Glutamatergic neuron (in vitro differentiated cells): ENCODE data around the gene TBX20. TPM values are rescaled to one million over a fixed set of nuclear protein-coding genes. Genes with fewer than 3 reads are reported as not detected.
"Not testable (repeated sequence)": the region's sequence is repeated elsewhere in the genome, so short reads cannot be mapped to it uniquely, and the experiment has no call there.

Experiments
- DNase-seq: peaks from one replicate; pipeline ENCODE4 v3.0.0; 2022
- H3K27ac Mint-ChIP-seq: one replicate; pipeline ENCODE4 v1.8.0; 2020; ENCODE audit warnings: mild to moderate bottlenecking, mixed read lengths, inconsistent platforms; ENCODE audit not compliant: unreplicated experiment
- H3K27me3 Mint-ChIP-seq: one replicate; pipeline ENCODE4 v1.8.0; 2020; ENCODE audit warnings: mild to moderate bottlenecking, moderate library complexity, mixed read lengths, inconsistent platforms; ENCODE audit not compliant: unreplicated experiment
- H3K36me3 Mint-ChIP-seq: one replicate; pipeline ENCODE4 v1.8.0; 2020; ENCODE audit warnings: mild to moderate bottlenecking, mixed read lengths, inconsistent platforms; ENCODE audit not compliant: unreplicated experiment
- H3K4me1 Mint-ChIP-seq: one replicate; pipeline ENCODE4 v1.8.0; 2020; ENCODE audit warnings: mild to moderate bottlenecking, low read depth, mixed read lengths, inconsistent platforms; ENCODE audit not compliant: unreplicated experiment
- H3K4me3 Mint-ChIP-seq: one replicate; pipeline ENCODE4 v1.8.0; 2020; ENCODE audit warnings: mild to moderate bottlenecking, mixed read lengths, inconsistent platforms; ENCODE audit not compliant: unreplicated experiment
- H3K9me3 Mint-ChIP-seq: one replicate; pipeline ENCODE4 v1.8.0; 2020; ENCODE audit warnings: mild to moderate bottlenecking, moderate library complexity, mixed read lengths, inconsistent platforms; ENCODE audit not compliant: unreplicated experiment
- total RNA-seq: library from RNA; stranded (reverse); fragmentation: NEBNext Ultra II Directional; extraction: Animal tissue kit (Norgen Biotek cat#: 25700); gene quantifications from one replicate; pipeline ENCODE4 v1.2.1, GENCODE V29; 2021; ENCODE audit not compliant: unreplicated experiment
- TF ChIP-seq, protein P1 (sequence below): fragments of 200-600 bp; sonication (generic); IDR thresholded peaks from one replicate; pipeline ENCODE4 v1.5.0; 2021; ENCODE audit not compliant: partially characterized antibody, unreplicated experiment

TBX20 gene
- total RNA-seq, 1 donor from 2014 or later: 1.2 TPM

DNA sequence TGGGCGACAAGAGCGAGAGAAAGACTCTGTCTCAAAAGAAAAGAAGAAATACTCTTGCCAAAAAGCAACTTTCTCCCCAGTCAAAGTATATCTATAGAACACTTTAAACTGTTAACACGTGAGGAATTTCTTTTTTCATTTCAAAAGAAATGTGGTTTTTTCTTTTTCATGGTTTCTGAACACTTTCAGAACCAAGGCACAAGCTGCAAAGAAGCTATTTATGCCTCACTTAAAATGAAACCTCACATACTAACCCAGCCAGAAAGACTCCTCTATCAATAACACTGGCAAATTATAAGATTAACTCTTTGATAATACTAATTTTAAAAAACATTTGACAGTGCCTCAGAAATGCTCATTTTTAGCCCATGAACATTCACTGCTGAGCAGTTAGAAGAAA is 20.9 kb downstream of the TBX20 start:
- Mint-ChIP-seq H3K4me1 (no peaks in the 10 kb centered on the region), H3K27ac (no peak overlapping the region), H3K27me3 (peaks cover 4% of the 10 kb centered on the region), H3K36me3 (no peaks in the 10 kb centered on the region), H3K4me3 (no peak overlapping the region), H3K9me3 (peaks cover 1% of the 10 kb centered on the region)
- DNase-seq: no peak
- TF ChIP-seq, protein P1, sequence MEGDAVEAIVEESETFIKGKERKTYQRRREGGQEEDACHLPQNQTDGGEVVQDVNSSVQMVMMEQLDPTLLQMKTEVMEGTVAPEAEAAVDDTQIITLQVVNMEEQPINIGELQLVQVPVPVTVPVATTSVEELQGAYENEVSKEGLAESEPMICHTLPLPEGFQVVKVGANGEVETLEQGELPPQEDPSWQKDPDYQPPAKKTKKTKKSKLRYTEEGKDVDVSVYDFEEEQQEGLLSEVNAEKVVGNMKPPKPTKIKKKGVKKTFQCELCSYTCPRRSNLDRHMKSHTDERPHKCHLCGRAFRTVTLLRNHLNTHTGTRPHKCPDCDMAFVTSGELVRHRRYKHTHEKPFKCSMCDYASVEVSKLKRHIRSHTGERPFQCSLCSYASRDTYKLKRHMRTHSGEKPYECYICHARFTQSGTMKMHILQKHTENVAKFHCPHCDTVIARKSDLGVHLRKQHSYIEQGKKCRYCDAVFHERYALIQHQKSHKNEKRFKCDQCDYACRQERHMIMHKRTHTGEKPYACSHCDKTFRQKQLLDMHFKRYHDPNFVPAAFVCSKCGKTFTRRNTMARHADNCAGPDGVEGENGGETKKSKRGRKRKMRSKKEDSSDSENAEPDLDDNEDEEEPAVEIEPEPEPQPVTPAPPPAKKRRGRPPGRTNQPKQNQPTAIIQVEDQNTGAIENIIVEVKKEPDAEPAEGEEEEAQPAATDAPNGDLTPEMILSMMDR: no peak

DNA sequence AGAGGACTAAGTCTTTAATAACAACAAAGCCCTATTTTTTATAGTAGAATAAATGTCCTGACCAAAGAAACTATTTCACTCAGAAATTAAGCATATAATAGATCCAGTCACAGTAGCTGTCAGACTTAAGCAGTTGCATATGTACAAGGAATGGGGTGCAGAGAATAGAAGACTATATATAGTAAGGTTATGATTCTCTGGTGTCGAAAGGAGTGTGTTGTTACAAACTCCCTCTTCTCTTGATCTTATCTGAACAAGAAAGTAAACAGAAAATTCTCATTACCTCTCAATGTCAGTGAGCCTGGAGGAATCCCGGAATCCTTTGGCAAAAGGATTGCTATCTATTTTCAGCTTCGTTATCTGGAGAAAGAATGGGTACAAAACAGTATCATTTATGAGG is 22.7 kb downstream of the TBX20 start:
- H3K4me3 Mint-ChIP-seq, H3K27me3 Mint-ChIP-seq, H3K36me3 Mint-ChIP-seq, H3K4me1 Mint-ChIP-seq, H3K9me3 Mint-ChIP-seq, H3K27ac Mint-ChIP-seq, DNase-seq: not testable (repeated sequence)

DNA sequence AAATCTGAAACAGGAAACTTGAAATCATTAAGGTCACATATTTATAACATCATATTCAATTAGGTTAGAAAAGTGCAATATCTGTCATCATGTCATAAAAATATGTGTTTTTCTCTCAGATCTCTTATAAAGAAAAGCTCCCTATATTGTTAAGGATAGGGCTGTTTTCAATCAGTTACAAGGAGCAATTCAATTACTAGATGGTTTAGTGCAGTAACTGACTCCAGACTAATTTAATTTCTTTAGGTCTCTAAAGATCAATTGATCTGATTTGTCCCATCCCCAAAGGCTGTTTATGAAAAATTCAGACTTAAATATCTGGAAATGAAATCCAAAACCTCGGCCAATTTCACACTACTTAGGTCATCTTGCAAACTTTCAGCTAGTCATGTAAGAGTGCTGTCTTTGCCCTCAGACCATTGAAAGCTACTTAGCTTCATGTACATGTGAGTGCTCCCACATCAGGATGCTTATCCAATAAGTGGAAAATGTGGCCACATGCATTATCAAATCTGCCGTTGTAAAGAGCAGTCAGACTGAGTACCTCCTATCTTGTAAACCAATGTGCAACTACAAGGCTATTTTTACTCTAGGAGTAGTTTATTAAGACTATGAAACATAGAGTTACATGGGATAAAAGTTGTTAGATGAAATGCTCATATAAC is 24.7 kb downstream of the TBX20 start:
- not testable (repeated sequence) for DNase-seq, H3K27ac Mint-ChIP-seq, H3K4me1 Mint-ChIP-seq, H3K36me3 Mint-ChIP-seq, H3K4me3 Mint-ChIP-seq, H3K9me3 Mint-ChIP-seq, H3K27me3 Mint-ChIP-seq

DNA sequence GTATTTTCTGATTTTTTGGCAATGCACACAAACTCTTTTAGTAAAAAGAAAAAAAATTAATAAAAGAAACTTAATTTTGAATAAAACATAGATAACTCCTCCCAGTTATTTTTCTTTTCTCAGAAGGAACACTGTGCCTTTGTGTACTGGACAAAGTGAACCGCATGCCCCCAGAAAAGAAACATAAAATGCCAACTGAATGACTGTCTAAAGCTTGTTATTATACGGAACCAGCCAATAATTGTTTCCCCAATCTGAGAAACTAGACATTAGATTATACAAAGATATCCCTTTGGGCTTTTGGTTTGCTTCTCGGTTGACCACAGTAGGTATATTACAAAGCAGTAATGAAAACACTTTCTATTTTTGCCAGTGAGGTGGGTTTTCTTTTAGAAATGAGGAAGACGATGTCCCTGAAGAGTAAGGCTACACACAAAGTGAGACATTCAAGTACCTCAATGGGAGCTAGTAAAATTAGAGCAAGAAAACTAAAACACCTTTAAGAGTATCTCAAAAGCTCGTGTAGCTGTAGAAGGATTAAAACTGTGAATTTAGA is 25.3 kb downstream of the TBX20 start:
- DNase-seq, H3K36me3 Mint-ChIP-seq, H3K27ac Mint-ChIP-seq, H3K9me3 Mint-ChIP-seq, H3K4me3 Mint-ChIP-seq, H3K4me1 Mint-ChIP-seq, H3K27me3 Mint-ChIP-seq: not testable (repeated sequence)

DNA sequence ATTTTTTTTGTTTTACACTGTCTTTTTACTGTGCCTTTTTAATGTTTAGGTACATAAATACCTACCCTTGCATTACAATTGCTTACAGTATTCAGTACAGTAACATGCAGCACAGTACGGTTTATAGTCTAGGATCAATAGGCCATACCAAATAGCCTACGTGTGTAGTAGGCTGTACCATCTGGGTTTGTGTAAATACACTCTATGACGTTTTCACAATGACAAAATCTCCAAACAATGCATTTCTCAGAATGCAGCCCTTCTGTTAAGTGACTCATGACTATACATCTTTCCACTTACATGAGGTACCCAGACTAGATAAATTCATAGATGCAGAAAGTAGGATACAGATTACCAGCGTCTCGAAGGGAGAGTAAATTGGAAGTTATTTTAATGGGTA is 26.5 kb downstream of the TBX20 start:
- H3K4me1 Mint-ChIP-seq, H3K9me3 Mint-ChIP-seq, H3K4me3 Mint-ChIP-seq, H3K36me3 Mint-ChIP-seq, H3K27ac Mint-ChIP-seq, H3K27me3 Mint-ChIP-seq, DNase-seq: not testable (repeated sequence)

DNA sequence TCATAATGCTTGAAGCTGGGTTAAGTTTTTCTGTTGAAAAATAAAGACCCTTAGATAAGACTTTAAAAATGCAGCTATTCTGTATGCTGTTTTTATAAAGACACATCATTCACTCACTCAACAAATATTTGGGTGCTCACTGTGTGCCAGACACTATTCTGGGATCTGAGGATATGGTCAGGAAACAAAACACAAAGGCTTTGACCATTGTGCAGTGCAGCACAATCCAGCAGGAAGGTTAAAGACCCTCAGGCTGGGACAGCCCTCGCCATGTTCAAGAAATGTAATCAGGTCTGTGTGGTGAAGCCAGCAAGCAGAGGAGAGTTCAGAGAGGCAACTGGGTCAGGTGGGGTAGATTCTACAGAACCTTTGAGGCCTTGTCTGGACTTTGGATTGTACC is 31.5 kb downstream of the TBX20 start:
- H3K4me3 Mint-ChIP-seq, DNase-seq, H3K36me3 Mint-ChIP-seq, H3K9me3 Mint-ChIP-seq, H3K27ac Mint-ChIP-seq, H3K4me1 Mint-ChIP-seq, H3K27me3 Mint-ChIP-seq: not testable (repeated sequence)

DNA sequence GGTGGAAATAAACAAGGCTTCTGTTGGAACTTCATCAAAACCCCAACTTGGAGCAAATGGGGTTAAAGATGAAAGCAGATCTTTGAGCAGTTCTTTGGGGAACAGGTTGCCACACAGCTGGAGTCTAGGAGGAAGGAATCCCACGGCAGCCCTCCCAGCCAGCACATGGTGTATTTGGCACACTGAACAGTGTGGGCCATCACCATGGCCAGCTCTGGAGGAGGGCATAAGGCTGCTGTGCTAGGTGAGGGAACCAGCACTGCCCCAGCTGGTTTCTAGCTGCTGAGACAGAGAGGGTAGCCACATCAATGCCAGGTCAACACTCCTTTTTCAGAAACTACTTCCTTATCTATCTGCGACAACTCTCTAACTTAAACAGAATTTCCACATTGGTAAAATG is 33.7 kb downstream of the TBX20 start:
- H3K27me3 Mint-ChIP-seq, H3K4me3 Mint-ChIP-seq, H3K9me3 Mint-ChIP-seq, H3K36me3 Mint-ChIP-seq, H3K4me1 Mint-ChIP-seq, H3K27ac Mint-ChIP-seq, DNase-seq: not testable (repeated sequence)

DNA sequence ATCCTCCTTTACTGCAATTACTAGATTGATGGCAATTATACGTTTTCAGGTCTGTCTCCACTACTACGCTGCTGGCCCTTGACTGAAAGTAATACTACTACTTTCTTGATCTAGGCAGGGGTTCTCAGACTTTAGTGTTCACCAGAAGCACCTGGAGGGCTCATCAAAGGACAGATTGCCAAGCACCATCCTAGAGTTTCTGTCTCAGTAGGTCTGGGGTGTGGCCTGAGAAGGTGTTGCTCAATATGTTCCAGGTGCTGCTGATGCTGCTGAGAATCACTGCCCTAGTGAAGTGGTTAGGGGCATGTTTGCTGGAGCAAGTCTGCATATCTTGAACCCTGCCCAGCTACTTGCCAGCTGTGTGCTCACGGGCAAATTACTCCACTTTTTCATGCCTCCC is 37.9 kb downstream of the TBX20 start:
- not testable (repeated sequence) for H3K27me3 Mint-ChIP-seq, H3K9me3 Mint-ChIP-seq, H3K4me3 Mint-ChIP-seq

DNA sequence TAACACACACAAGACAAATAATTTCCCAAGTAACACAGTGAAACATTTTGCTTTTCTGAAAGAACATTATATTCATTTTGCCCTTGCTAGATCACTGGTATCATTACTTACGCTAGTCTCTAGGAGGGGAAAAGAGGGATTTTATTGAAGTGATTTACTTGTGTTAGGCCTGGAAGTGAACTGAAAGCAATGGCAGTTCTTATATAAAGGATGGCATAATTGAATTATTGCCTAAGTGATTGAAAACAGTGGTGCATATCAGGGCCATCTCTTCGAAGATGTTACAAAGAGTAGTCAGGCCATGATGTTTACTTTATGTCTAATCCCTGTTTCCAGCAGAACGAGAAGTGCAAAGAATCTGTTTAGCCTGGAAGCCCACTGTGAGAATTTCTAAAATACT is 38.8 kb downstream of the TBX20 start:
- H3K4me3 Mint-ChIP-seq, H3K9me3 Mint-ChIP-seq, H3K27ac Mint-ChIP-seq, H3K27me3 Mint-ChIP-seq, H3K36me3 Mint-ChIP-seq, H3K4me1 Mint-ChIP-seq, DNase-seq: not testable (repeated sequence)

More for the DNA sequence above, 37.9 kb downstream of the TBX20 start:
- not testable (repeated sequence) for DNase-seq, H3K4me1 Mint-ChIP-seq, H3K27ac Mint-ChIP-seq, H3K36me3 Mint-ChIP-seq

DNA sequence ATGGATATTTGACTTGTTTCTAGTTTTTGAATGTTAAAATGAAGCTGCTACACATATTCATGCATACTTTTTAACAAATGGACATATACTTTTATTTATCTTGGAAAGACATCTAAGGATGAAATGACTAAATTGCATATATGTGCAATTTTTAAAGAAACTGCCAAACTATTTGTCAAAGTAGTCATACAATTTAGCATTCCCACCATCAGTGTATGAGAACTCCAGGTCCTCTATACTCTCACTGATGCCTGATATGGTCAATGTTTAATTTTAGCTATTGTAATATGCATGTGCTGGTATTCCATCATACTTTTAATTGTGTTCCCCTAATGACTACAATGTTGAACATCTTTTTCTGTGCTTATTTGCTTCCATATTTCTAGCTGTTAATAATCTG is 47.0 kb downstream of the TBX20 start:
- not testable (repeated sequence) for H3K27ac Mint-ChIP-seq, DNase-seq, H3K9me3 Mint-ChIP-seq, H3K27me3 Mint-ChIP-seq, H3K4me1 Mint-ChIP-seq, H3K4me3 Mint-ChIP-seq, H3K36me3 Mint-ChIP-seq

DNA sequence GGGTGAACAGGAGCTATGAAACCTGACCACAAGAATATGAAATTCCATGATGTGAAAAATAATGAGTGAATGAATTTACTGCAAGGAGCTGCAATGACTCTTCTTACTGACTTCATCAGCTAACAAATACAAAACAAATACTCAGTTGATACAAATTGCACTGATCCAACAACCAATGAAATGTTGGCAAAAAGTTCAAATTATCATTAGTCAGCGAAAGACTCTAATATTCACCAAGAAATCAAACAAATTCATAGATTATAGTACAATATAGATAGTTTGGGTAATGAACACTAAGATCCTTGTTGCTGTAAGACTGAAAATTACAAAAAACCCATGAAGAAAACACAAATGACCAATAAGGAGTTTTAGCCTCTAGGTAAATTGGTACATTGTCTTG is 49.0 kb downstream of the TBX20 start:
- not testable (repeated sequence) for H3K36me3 Mint-ChIP-seq, H3K27me3 Mint-ChIP-seq, H3K4me3 Mint-ChIP-seq, H3K9me3 Mint-ChIP-seq, H3K4me1 Mint-ChIP-seq, DNase-seq, H3K27ac Mint-ChIP-seq

DNA sequence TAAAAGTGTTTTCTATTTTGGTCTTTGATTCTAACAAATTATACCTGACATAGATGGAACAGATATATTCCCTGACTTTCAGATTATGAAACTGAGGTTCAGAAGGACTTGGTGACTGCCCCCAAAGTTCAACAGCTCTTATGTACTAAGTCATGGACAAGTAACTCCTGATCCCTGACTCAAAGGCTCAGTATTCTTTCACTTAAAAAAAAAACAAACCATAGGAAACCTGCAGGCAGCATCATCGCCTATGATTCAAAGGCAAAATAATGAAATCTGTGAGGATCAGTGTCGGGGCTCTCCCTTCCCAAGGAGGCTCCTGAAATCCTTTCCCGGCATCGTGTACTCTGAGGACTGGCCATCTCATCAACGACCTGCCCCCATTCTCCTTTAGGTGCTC is 49.9 kb downstream of the TBX20 start:
- not testable (repeated sequence) for H3K36me3 Mint-ChIP-seq, H3K4me3 Mint-ChIP-seq, H3K4me1 Mint-ChIP-seq, H3K27me3 Mint-ChIP-seq, DNase-seq, H3K9me3 Mint-ChIP-seq, H3K27ac Mint-ChIP-seq
